HepG2 (cell line): ENCODE data around the gene NUDT7. TPM values are rescaled to one million over a fixed set of nuclear protein-coding genes. Genes with fewer than 3 reads are reported as not detected.

Source experiments
- HOXA3 ChIP-seq: sonication (generic); formaldehyde crosslinking; IDR thresholded peaks from 2 replicates; pipeline ENCODE4 v1.5.0; 2020; ENCODE audit warnings: missing genetic modification reagents
- MBNL3 ChIP-seq: fragments of 250-450 bp; sonication (Bioruptor Pico); conservative IDR thresholded peaks from 2 replicates; pipeline ENCODE4 v1.8.0; 2022; ENCODE audit warnings: mild to moderate bottlenecking, inconsistent platforms
- MTA3 ChIP-seq: sonication (generic); formaldehyde crosslinking; IDR thresholded peaks from 2 replicates; pipeline ENCODE4 v1.4.0; 2020; ENCODE audit warnings: missing genetic modification reagents
- MYC ChIP-seq: sonication (generic); formaldehyde crosslinking; IDR thresholded peaks from 2 replicates; pipeline ENCODE4 v1.9.0; 2021; ENCODE audit warnings: missing genetic modification reagents, borderline replicate concordance
- TARDBP ChIP-seq: sonication (generic); formaldehyde crosslinking; IDR thresholded peaks from 2 replicates; pipeline ENCODE4 v1.8.0; 2022; ENCODE audit warnings: mild to moderate bottlenecking, missing genetic modification reagents
- ZBTB42 ChIP-seq: sonication (generic); formaldehyde crosslinking; IDR thresholded peaks from 2 replicates; pipeline ENCODE4 v1.5.0; 2020; ENCODE audit warnings: mild to moderate bottlenecking, missing genetic modification reagents
- ZNF143 ChIP-seq: sonication (generic); formaldehyde crosslinking; IDR thresholded peaks from 2 replicates; pipeline ENCODE4 v1.4.0; 2020; ENCODE audit warnings: missing genetic modification reagents
- ZNF180 ChIP-seq: sonication (generic); formaldehyde crosslinking; IDR thresholded peaks from 2 replicates; pipeline ENCODE4 v1.4.0; 2020; ENCODE audit warnings: low read depth, missing genetic modification reagents, borderline replicate concordance
- ZNF251 ChIP-seq: sonication (generic); formaldehyde crosslinking; IDR thresholded peaks from 2 replicates; pipeline ENCODE4 v1.9.0; 2021; ENCODE audit warnings: mild to moderate bottlenecking, missing genetic modification reagents
- ZNF430 ChIP-seq: sonication (generic); formaldehyde crosslinking; IDR thresholded peaks from 2 replicates; pipeline ENCODE4 v1.9.0; 2021; ENCODE audit warnings: mild to moderate bottlenecking, missing genetic modification reagents
- ZNF501 ChIP-seq: sonication (generic); formaldehyde crosslinking; IDR thresholded peaks from 2 replicates; pipeline ENCODE4 v1.5.1; 2020; ENCODE audit warnings: mild to moderate bottlenecking, moderate library complexity, missing genetic modification reagents
- ZNF530 ChIP-seq: sonication (generic); formaldehyde crosslinking; IDR thresholded peaks from 2 replicates; pipeline ENCODE4 v1.5.0; 2020; ENCODE audit warnings: low read depth, mild to moderate bottlenecking, missing genetic modification reagents
- ZNF550 ChIP-seq: sonication (generic); formaldehyde crosslinking; IDR thresholded peaks from 2 replicates; pipeline ENCODE4 v1.4.0; 2020; ENCODE audit warnings: mild to moderate bottlenecking, missing genetic modification reagents, borderline replicate concordance
- ZNF557 ChIP-seq: sonication (generic); formaldehyde crosslinking; IDR thresholded peaks from 2 replicates; pipeline ENCODE4 v1.4.0; 2020; ENCODE audit warnings: missing genetic modification reagents
- ZNF878 ChIP-seq: sonication (generic); formaldehyde crosslinking; IDR thresholded peaks from 2 replicates; pipeline ENCODE4 v1.8.1; 2023; ENCODE audit warnings: mild to moderate bottlenecking, missing genetic modification reagents, moderate library complexity
- polyA plus RNA-seq, 8 experiments: library from polyadenylated mRNA; depleted of rRNA in 3 of 8; stranded (reverse) in 7 of 8; unstranded in 1 of 8; fragments of >200 nt; fragmentation: Illumina TruSeq in 4 of 8; extraction: Trizol in 4 of 8; gene quantifications; 2 replicates each; pipeline versions ENCODE4 v1.2.1 to v1.2.3, GENCODE V29; 2011 to 2016; ENCODE audit warnings: low read depth in 4 of 8, missing spikeins in 1 of 8, mixed read lengths in 1 of 8; ENCODE audit not compliant: insufficient read depth in 1 of 8
- total RNA-seq, 5 experiments: library from RNA; depleted of rRNA; stranded (reverse); fragments of >200 nt; fragmentation: Illumina TruSeq; extraction: Trizol; gene quantifications; 2 replicates each; pipeline ENCODE4 v1.2.3, GENCODE V29; 2016; ENCODE audit warnings: low read depth in 1 of 5
- TF ChIP-seq, protein P1 (sequence below): sonication (generic); formaldehyde crosslinking; IDR thresholded peaks from 2 replicates; pipeline ENCODE4 v1.4.0; 2020; ENCODE audit warnings: mild to moderate bottlenecking, low read depth, missing genetic modification reagents
- TF ChIP-seq, protein P2 (sequence below): IDR thresholded peaks from 2 replicates; pipeline ENCODE4 v1.6.1; 2016; ENCODE audit warnings: missing compliant biosample characterization, missing genetic modification reagents, borderline replicate concordance
- TF ChIP-seq, protein P3 (sequence below): IDR thresholded peaks from 2 replicates; pipeline ENCODE4 v1.6.1; 2016; ENCODE audit warnings: low read depth, missing genetic modification reagents, missing compliant biosample characterization
- TF ChIP-seq, protein P4 (sequence below): sonication (generic); formaldehyde crosslinking; IDR thresholded peaks from 2 replicates; pipeline ENCODE4 v1.5.1; 2020; ENCODE audit warnings: missing genetic modification reagents, mild to moderate bottlenecking, borderline replicate concordance
- TF ChIP-seq, protein P5 (sequence below): IDR thresholded peaks from 2 replicates; pipeline ENCODE4 v1.6.1; 2016
- TF ChIP-seq, protein P6 (sequence below): sonication (generic); formaldehyde crosslinking; IDR thresholded peaks from 2 replicates; pipeline ENCODE4 v1.4.0; 2020; ENCODE audit warnings: missing genetic modification reagents

Gene NUDT7
- total and polyA plus RNA-seq, 2 of the 13 experiments (the other 11 are each of a cell fraction or from before 2014, with no cell fraction given) = 14.3 to 23.9 TPM

DNA sequence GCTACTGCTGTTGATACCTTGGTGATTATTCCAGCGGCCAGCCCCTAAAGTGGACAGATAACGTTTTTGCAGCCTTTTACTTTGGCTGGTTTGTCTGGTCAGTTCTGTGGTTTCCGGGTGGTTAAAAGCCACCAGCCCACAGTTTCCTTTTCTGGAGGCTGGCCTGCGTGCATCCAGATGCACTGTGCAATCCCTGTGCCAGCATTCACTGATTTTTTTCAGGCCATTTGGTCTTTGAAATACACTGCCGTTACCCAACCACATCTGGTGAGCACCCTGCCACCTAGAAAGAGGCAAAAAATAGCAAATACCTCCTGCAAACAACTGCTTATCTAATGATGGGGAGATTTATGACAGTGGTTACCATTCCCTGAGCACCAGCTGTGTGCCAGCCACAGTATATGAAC lies 797 bp downstream of the NUDT7 start (continued):
- TF ChIP-seq, protein P1, sequence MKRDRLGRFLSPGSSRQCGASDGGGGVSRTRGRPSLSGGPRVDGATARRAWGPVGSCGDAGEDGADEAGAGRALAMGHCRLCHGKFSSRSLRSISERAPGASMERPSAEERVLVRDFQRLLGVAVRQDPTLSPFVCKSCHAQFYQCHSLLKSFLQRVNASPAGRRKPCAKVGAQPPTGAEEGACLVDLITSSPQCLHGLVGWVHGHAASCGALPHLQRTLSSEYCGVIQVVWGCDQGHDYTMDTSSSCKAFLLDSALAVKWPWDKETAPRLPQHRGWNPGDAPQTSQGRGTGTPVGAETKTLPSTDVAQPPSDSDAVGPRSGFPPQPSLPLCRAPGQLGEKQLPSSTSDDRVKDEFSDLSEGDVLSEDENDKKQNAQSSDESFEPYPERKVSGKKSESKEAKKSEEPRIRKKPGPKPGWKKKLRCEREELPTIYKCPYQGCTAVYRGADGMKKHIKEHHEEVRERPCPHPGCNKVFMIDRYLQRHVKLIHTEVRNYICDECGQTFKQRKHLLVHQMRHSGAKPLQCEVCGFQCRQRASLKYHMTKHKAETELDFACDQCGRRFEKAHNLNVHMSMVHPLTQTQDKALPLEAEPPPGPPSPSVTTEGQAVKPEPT (CRISPR knock-in tag) = no peak
- TF ChIP-seq ZNF180 (CRISPR knock-in tag) (no peak), ZNF501 (CRISPR knock-in tag) (no peak; the same call in 1 of the 2 replicates), MTA3 (no peak), ZNF530 (CRISPR knock-in tag) (no peak), ZBTB42 (peak; percentile 3; the same call in 1 of the 2 replicates), TARDBP (CRISPR knock-in tag) (no peak), HOXA3 (no peak), ZNF143 (no peak), MBNL3 (no peak), ZNF550 (CRISPR knock-in tag) (no peak), ZNF557 (no peak), ZNF878 (CRISPR knock-in tag) (no peak), ZNF430 (CRISPR knock-in tag) (no peak), MYC (CRISPR knock-in tag) (no peak), ZNF251 (CRISPR knock-in tag) (no peak)
- TF ChIP-seq, protein P2, sequence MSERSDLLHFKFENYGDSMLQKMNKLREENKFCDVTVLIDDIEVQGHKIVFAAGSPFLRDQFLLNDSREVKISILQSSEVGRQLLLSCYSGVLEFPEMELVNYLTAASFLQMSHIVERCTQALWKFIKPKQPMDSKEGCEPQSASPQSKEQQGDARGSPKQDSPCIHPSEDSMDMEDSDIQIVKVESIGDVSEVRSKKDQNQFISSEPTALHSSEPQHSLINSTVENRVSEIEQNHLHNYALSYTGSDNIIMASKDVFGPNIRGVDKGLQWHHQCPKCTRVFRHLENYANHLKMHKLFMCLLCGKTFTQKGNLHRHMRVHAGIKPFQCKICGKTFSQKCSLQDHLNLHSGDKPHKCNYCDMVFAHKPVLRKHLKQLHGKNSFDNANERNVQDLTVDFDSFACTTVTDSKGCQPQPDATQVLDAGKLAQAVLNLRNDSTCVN (CRISPR knock-in tag) = peak; percentile 70; the same call in 1 of the 2 replicates
- TF ChIP-seq, protein P3, sequence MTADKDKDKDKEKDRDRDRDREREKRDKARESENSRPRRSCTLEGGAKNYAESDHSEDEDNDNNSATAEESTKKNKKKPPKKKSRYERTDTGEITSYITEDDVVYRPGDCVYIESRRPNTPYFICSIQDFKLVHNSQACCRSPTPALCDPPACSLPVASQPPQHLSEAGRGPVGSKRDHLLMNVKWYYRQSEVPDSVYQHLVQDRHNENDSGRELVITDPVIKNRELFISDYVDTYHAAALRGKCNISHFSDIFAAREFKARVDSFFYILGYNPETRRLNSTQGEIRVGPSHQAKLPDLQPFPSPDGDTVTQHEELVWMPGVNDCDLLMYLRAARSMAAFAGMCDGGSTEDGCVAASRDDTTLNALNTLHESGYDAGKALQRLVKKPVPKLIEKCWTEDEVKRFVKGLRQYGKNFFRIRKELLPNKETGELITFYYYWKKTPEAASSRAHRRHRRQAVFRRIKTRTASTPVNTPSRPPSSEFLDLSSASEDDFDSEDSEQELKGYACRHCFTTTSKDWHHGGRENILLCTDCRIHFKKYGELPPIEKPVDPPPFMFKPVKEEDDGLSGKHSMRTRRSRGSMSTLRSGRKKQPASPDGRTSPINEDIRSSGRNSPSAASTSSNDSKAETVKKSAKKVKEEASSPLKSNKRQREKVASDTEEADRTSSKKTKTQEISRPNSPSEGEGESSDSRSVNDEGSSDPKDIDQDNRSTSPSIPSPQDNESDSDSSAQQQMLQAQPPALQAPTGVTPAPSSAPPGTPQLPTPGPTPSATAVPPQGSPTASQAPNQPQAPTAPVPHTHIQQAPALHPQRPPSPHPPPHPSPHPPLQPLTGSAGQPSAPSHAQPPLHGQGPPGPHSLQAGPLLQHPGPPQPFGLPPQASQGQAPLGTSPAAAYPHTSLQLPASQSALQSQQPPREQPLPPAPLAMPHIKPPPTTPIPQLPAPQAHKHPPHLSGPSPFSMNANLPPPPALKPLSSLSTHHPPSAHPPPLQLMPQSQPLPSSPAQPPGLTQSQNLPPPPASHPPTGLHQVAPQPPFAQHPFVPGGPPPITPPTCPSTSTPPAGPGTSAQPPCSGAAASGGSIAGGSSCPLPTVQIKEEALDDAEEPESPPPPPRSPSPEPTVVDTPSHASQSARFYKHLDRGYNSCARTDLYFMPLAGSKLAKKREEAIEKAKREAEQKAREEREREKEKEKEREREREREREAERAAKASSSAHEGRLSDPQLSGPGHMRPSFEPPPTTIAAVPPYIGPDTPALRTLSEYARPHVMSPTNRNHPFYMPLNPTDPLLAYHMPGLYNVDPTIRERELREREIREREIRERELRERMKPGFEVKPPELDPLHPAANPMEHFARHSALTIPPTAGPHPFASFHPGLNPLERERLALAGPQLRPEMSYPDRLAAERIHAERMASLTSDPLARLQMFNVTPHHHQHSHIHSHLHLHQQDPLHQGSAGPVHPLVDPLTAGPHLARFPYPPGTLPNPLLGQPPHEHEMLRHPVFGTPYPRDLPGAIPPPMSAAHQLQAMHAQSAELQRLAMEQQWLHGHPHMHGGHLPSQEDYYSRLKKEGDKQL = no peak
- TF ChIP-seq, protein P4, sequence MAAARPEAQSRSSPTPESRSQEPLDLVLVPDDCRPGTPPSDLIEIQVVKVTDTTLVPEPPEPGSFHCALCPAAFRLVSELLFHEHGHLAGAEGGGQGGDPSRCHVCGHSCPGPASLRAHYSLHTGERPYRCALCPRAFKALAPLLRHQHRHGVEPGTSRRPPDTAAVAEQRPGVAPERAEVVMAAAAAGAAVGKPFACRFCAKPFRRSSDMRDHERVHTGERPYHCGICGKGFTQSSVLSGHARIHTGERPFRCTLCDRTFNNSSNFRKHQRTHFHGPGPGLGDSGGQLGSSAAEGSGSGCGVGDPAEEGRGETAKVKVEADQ (CRISPR knock-in tag) = no peak
- TF ChIP-seq, protein P5, sequence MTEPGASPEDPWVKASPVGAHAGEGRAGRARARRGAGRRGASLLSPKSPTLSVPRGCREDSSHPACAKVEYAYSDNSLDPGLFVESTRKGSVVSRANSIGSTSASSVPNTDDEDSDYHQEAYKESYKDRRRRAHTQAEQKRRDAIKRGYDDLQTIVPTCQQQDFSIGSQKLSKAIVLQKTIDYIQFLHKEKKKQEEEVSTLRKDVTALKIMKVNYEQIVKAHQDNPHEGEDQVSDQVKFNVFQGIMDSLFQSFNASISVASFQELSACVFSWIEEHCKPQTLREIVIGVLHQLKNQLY (CRISPR knock-in tag) = no peak
- TF ChIP-seq, protein P6, sequence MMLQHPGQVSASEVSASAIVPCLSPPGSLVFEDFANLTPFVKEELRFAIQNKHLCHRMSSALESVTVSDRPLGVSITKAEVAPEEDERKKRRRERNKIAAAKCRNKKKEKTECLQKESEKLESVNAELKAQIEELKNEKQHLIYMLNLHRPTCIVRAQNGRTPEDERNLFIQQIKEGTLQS (CRISPR knock-in tag) = no peak
